Activated naive CD8-positive, alpha-beta T cell (primary cell): Measurements from ENCODE around the gene BCL6B.
"Not testable (repeated sequence)": the region's sequence is repeated elsewhere in the genome, so short reads cannot be mapped to it uniquely, and the experiment has no call there.

Experiments
- H3K27ac Mint-ChIP-seq: one replicate; pipeline ENCODE4 v1.8.0; 2021; ENCODE audit warnings: mixed read lengths
- H3K27me3 Mint-ChIP-seq: one replicate; pipeline ENCODE4 v1.8.0; 2021; ENCODE audit warnings: mixed read lengths
- H3K36me3 Mint-ChIP-seq: one replicate; pipeline ENCODE4 v1.8.0; 2021; ENCODE audit warnings: mixed read lengths
- H3K4me1 Mint-ChIP-seq: one replicate; pipeline ENCODE4 v1.8.0; 2021; ENCODE audit warnings: low read depth, mixed read lengths
- H3K4me3 Mint-ChIP-seq: one replicate; pipeline ENCODE4 v1.8.0; 2021; ENCODE audit warnings: mild to moderate bottlenecking, mixed read lengths
- H3K9me3 Mint-ChIP-seq: one replicate; pipeline ENCODE4 v1.8.0; 2021; ENCODE audit warnings: low read depth, mixed read lengths

The BCL6B gene

DNA sequence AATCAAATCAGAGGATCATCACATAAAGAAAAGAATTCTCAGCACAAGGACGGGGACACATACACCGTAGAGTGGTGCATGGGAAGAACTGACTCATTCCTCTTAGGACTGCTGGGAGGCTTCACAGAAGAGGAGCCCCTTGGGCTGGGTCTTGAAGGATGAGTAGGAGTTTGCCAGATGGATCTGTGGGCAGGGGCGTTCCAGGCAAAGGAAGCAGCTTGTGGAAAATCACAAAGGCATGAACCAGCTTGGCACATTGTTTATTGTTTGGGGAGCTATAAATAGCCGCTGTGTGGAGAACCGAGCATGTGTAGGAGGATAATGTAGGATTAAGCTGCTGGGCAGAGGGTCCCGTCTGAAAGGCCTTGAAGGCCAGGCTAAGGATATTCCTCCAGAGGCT lies 26.1 kb downstream of the BCL6B start:
- H3K4me3 Mint-ChIP-seq: no peak overlapping the region
- no peak overlapping the region for H3K27ac Mint-ChIP-seq

DNA sequence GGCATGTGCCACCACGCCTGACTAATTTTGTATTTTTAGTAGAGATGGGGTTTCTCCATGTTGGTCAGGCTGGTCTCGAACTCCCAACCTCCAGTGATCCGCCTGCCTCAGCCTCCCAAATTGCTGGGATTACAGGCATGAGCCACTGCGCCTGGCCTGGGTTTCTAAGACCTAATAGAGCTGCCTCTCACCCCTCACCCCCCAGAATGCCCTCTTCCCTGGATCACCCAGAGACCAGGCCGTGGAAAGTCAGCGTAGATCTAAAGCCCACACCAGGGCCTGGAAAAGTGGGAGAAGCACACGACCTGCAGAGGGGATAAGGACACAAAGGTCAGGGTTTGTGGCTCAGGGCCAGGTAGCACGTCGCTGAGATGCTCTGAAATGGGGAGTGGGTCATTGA lies 27.7 kb downstream of the BCL6B start:
- H3K27ac Mint-ChIP-seq, H3K27me3 Mint-ChIP-seq, H3K36me3 Mint-ChIP-seq, H3K9me3 Mint-ChIP-seq, H3K4me3 Mint-ChIP-seq: not testable (repeated sequence)
- peaks cover 22% of the 10 kb centered on the region for H3K4me1 Mint-ChIP-seq

More for the DNA sequence above, 26.1 kb downstream of the BCL6B start:
- Mint-ChIP-seq H3K9me3 (no peaks in the 10 kb centered on the region), H3K4me1 (peaks cover 23% of the 10 kb centered on the region), H3K27me3 (peaks cover 2% of the 10 kb centered on the region), H3K36me3 (no peaks in the 10 kb centered on the region)

DNA sequence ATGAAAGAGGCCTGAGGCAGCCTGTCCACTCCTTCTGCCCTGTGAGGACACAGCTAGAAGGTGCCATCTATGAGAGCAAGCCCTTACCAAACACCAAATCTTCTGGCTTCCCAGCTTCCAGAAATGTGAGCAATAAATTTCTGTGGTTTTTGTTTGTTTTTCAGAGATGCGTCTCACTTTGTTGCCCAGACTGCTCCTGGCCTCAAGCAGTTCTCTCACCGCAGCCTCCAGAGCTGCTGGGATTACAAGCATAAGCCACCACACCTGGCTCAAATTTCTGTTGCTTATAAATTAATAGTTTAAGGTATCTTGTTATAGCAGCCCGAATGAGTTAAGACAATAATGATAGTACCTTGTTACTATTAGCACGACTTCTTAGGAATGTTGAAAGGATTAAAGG lies 33.5 kb downstream of the BCL6B start:
- H3K4me1 Mint-ChIP-seq: peaks cover 16% of the 10 kb centered on the region
- no peaks in the 10 kb centered on the region for H3K36me3 Mint-ChIP-seq
- H3K4me3 Mint-ChIP-seq: no peak overlapping the region
- no peak overlapping the region for H3K27ac Mint-ChIP-seq
- no peaks in the 10 kb centered on the region for H3K9me3 Mint-ChIP-seq
- H3K27me3 Mint-ChIP-seq: no peaks in the 10 kb centered on the region

DNA sequence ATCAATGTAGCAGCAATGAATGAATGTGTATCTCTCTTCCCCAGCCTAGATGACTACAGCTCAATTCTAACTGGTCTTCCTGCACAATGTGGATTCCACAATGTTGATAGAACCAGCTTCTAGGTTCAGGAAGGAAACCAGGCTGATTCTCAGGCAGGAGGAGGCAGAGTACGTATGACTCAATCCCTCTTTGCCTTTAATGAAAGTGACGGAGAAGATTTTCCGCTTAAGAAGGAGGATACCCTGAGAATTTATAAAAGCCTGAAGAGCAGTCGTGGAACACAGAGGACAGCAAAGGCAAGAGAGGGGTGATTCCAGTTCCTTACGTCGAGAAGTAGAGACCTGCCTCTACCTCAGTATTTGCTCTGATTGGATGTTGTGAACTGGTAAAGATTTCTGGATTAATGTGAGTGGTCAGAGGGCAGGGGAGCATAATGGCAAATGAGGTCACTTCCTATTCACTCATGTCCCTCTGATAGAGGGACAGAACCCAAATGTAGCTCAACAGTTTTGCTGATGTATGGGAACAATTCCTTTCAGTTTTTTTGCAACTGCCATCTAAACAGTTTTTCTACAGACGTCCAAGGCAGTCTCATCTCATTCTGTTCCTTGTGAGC lies 36.1 kb downstream of the BCL6B start:
- no peaks in the 10 kb centered on the region for H3K9me3 Mint-ChIP-seq
- H3K27ac Mint-ChIP-seq: no peak overlapping the region
- H3K4me1 Mint-ChIP-seq: peaks cover 16% of the 10 kb centered on the region
- peaks cover 5% of the 10 kb centered on the region for H3K27me3 Mint-ChIP-seq
- H3K4me3 Mint-ChIP-seq: no peak overlapping the region
- H3K36me3 Mint-ChIP-seq: no peaks in the 10 kb centered on the region

DNA sequence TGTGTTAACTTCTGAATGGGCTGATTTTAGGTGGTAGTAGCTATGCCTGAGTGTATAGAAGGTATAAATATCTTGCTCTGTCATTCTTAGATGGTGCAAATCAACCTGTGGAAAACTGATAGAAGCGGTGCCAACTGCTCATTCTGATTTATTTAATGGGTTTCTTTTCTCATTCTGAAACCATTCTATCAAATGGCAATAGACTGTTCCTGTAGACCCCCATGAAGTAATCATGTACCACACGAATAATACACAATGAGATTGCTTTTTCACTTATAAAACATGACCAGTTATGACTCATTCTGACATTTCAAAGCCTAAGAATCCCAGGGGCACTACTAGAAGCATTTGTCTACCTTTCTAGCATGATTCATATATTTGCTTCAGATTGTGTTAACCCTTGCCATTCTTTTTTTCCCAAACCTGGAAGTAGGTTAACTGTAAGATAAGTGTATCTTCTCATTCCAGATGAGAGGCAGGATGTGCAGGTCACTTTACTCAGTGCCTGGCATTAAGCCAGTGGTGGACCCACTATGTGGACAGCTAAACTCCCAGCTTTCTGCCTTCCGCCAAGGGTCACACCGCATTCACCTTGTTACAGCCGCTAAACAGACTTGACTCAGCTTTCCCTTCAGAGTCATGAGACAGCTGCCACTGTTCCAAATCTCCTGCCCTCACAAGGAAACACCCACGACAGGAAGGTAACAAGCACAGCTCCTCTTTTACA lies 37.5 kb downstream of the BCL6B start:
- Mint-ChIP-seq H3K9me3 (no peaks in the 10 kb centered on the region), H3K27ac (peak overlapping the region; percentile 84), H3K36me3 (no peaks in the 10 kb centered on the region), H3K4me3 (no peak overlapping the region), H3K4me1 (peaks cover 16% of the 10 kb centered on the region), H3K27me3 (peaks cover 5% of the 10 kb centered on the region)

DNA sequence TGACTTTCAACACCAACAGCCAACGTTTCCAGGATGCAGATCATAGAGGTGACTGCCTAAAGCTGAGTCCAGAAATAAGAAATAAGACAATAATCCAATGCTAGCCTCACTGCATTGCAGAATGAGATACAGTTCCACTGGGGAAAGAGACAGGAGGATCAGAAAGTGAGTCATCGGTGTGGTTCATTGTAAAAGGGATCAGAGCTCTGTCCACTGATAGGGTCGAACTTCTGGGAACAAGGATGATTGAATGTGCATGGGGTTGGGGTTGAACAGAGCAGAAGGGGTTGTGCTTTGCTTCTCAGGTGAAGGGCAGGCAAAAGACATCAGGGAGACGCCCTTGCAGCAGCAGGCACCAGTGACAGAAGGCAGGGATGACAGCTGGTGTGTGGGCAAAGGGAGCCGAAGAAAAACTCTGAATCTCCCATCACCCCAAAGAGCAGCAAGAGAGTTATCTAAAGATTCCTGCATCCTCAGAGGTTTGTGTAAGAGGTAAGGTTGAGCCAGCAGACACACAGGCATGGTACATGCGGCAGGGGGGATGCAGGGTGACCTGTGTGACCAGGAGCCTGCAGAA lies 40.8 kb downstream of the BCL6B start:
- Mint-ChIP-seq H3K27me3 (peaks cover 5% of the 10 kb centered on the region), H3K36me3 (peaks cover 5% of the 10 kb centered on the region), H3K4me3 (no peak overlapping the region), H3K4me1 (peaks cover 16% of the 10 kb centered on the region), H3K9me3 (peaks cover 6% of the 10 kb centered on the region), H3K27ac (no peak overlapping the region)

DNA sequence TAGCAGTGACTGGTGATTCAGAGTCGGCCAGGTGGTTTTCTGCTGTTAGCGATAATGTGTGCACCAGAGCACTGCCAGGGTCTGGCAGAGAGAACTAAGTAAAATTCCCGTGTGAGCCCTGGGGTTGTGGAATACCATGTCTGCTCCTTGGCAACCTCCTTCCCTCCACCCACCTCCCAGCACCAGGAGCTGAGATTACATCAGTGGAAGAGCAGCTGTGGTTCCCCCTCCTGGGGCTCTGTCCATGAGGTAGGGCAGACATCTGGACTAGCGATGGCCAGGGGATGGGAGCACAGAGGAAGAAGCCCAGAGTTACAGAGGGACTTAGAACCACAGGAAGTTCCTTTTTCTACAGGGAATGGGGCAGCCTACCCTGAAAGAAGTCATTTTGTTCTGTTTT lies 41.4 kb downstream of the BCL6B start:
- Mint-ChIP-seq H3K27me3 (peaks cover 5% of the 10 kb centered on the region), H3K4me3 (no peak overlapping the region), H3K36me3 (peaks cover 8% of the 10 kb centered on the region), H3K27ac (no peak overlapping the region), H3K4me1 (peaks cover 12% of the 10 kb centered on the region), H3K9me3 (peaks cover 9% of the 10 kb centered on the region)

DNA sequence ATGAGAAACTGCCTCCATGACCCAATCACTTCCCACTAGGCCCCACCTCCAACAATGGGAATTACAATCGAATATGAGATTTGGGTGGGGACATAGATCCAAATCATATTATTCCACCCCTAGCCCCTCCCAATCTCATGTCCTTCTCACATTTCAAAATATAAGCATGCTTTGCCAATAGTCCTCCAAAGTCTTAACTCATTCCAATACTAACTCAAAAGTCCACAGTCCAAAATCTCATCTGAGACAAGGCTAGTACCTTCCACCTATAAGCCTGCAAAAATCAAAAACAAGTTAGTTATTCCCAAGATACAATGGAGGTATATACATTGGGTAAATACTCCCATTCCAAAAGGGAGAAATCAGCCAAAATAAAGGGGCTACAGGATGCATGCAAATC lies 44.3 kb downstream of the BCL6B start:
- Mint-ChIP-seq H3K27me3 (peaks cover 5% of the 10 kb centered on the region), H3K4me1 (no peaks in the 10 kb centered on the region), H3K9me3 (peaks cover 9% of the 10 kb centered on the region), H3K27ac (no peak overlapping the region), H3K4me3 (no peak overlapping the region), H3K36me3 (peaks cover 8% of the 10 kb centered on the region)

DNA sequence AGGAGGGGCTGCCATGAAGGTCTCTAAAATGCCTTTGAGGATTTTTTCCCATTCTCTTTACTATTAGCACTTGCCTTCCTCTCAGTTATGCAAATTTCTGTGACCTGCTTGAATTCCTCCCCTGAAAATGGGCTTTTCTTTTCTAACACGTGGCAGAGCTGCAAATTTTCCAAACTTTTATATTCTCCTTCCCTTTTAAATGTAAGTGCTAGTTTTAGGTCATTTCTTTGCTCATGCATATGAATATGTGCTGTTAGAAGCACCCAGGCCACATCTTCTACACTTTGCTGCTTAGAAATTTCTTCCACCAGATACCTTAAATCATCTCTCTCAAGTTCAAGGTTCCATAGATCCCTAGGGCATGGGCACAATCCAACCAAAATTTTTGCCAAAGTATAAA lies 45.4 kb downstream of the BCL6B start:
- Mint-ChIP-seq H3K4me3 (no peak overlapping the region), H3K27me3 (peaks cover 3% of the 10 kb centered on the region), H3K36me3 (peaks cover 8% of the 10 kb centered on the region), H3K9me3 (peaks cover 9% of the 10 kb centered on the region), H3K4me1 (no peaks in the 10 kb centered on the region), H3K27ac (no peak overlapping the region)

DNA sequence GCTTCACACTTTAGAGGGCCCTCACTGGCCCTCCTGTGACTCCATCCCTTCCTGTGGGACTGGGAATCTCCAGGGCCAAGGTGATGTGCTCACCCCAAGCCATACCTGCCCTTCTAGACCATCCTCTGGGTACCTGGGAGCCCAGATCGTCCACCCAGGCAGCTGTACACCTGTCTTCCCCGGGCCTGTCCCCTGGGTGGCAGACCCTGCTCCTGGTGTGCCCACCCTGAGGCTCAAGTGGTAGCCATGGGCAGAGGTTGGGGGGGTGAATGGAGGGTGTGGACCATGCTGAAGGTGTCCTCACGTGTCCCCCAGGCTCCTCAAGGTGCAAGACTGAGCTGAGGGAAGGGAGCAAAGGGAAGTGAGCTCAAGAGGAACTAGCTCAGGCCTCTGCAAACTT lies 47.9 kb downstream of the BCL6B start:
- H3K27ac Mint-ChIP-seq: no peak overlapping the region
- no peak overlapping the region for H3K4me3 Mint-ChIP-seq
- H3K36me3 Mint-ChIP-seq: peaks cover 8% of the 10 kb centered on the region
- no peaks in the 10 kb centered on the region for H3K27me3 Mint-ChIP-seq
- H3K4me1 Mint-ChIP-seq: no peaks in the 10 kb centered on the region
- peaks cover 9% of the 10 kb centered on the region for H3K9me3 Mint-ChIP-seq

DNA sequence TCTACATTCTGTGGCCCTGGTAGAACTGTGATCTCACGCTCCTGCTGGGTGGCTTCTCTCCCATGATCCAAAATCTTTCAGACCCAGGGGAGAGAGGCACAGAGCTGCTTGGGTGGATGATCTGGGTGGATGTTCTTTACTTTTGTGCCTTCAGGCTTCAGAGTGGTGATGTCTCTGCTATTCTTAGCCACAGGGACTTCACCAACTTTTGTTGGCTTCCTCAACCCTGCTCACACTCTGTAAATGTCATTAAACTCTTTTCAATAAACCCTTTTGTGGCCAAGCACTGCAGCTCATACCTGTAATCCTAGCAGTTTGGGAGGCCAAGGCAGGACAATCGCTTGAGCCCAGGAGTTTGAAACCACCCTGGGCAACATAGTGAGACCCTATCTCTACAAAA lies 49.6 kb downstream of the BCL6B start:
- no peaks in the 10 kb centered on the region for H3K4me1 Mint-ChIP-seq
- no peak overlapping the region for H3K27ac Mint-ChIP-seq
- no peak overlapping the region for H3K4me3 Mint-ChIP-seq
- H3K36me3 Mint-ChIP-seq: peaks cover 8% of the 10 kb centered on the region
- peaks cover 9% of the 10 kb centered on the region for H3K9me3 Mint-ChIP-seq
- H3K27me3 Mint-ChIP-seq: no peaks in the 10 kb centered on the region

DNA sequence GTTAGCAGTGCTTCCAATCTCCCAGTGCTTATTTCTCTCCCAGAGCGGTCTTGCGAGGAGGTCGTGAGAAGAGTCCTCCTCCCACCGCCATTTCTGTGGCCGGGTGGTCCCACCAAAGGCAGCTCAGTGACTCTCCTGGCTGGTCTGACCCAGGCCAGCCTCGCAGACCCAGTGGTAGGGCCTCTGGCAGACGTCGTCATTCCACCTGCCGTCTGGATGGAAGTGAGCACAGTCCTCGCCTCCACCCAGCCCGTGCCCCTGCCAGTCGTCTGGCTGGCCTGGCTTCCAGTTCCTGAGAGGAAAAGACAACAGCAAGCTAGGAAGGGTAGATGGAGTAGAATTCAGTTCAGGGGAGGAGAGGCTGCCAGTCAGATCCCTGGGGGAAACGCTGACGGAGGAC lies 52.1 kb downstream of the BCL6B start:
- H3K27ac Mint-ChIP-seq: no peak overlapping the region
- H3K4me3 Mint-ChIP-seq: no peak overlapping the region
- no peaks in the 10 kb centered on the region for H3K36me3 Mint-ChIP-seq
- no peaks in the 10 kb centered on the region for H3K9me3 Mint-ChIP-seq
- H3K4me1 Mint-ChIP-seq: no peaks in the 10 kb centered on the region
- H3K27me3 Mint-ChIP-seq: no peaks in the 10 kb centered on the region

DNA sequence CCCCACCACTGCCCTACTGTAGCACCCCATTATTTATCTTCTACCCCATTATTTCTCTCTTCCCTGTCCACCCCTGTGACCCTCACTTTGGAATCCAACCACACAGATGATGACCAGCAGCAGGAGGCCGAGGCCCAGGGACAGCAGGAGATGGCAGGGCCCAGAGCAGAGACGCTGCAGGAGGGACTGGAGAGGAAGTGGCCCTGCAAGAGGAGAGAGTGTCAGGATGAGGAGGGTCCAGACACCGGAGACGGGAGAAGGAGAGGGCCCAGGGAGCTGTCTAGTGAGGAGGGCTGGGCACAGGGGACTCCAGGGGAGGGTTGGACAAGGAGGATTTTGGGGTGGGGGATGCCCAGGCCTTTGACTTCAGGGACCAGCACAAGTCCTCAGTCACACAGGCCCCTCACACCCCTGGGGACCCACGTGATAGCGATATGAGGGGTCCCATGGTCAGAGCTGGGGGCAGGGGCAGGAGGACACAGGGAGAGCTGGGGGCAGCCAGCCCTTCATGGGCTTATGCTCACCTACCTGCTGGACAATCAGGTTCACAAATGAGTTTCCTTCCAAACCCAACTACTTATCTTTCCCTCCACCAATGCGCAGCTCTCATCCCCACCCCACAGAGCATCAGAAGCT lies 55.2 kb downstream of the BCL6B start:
- Mint-ChIP-seq H3K4me1 (peaks cover 16% of the 10 kb centered on the region), H3K4me3 (no peak overlapping the region), H3K9me3 (no peaks in the 10 kb centered on the region), H3K36me3 (no peaks in the 10 kb centered on the region), H3K27ac (no peak overlapping the region), H3K27me3 (no peaks in the 10 kb centered on the region)

DNA sequence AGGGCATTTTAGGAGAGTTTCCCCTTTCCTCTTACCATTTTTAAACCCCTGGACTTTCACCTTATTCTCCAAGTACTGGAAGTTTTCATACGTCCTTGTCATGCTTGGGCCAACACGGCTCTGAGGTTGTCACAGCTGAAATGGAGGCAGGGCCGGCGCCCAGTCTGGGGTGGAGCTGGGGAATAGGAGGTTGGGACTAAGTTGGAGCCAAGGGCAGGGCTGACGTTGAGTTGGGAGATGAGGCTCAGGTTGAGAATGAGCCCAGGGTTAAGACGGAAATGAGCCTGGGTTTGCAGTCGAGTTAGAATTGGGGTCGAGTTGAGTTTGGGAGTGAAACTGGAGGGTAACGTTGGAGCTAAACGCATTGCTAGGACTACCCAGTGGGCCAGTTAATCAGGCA lies 55.9 kb downstream of the BCL6B start:
- H3K27ac Mint-ChIP-seq: peak overlapping the region; percentile 30
- no peaks in the 10 kb centered on the region for H3K9me3 Mint-ChIP-seq
- H3K36me3 Mint-ChIP-seq: no peaks in the 10 kb centered on the region
- H3K4me3 Mint-ChIP-seq: no peak overlapping the region
- peaks cover under 1% of the 10 kb centered on the region for H3K27me3 Mint-ChIP-seq
- peaks cover 21% of the 10 kb centered on the region for H3K4me1 Mint-ChIP-seq
